Ishikawa (cell line): ENCODE data around the gene LDB3.

Experiments
- CREB1 ChIP-seq: IDR thresholded peaks from 2 replicates; pipeline ENCODE4 v1.6.1; 2012; ENCODE audit warnings: low read depth
- RAD21 ChIP-seq: IDR thresholded peaks from 2 replicates; pipeline ENCODE4 v1.6.1; 2012; ENCODE audit warnings: low read depth
- REST ChIP-seq: IDR thresholded peaks from 2 replicates; pipeline ENCODE4 v1.6.1; 2012; ENCODE audit warnings: low read depth, mild to moderate bottlenecking
- TF ChIP-seq, protein P1 (sequence below): IDR thresholded peaks from 2 replicates; pipeline ENCODE4 v1.6.1; 2012

DNA sequence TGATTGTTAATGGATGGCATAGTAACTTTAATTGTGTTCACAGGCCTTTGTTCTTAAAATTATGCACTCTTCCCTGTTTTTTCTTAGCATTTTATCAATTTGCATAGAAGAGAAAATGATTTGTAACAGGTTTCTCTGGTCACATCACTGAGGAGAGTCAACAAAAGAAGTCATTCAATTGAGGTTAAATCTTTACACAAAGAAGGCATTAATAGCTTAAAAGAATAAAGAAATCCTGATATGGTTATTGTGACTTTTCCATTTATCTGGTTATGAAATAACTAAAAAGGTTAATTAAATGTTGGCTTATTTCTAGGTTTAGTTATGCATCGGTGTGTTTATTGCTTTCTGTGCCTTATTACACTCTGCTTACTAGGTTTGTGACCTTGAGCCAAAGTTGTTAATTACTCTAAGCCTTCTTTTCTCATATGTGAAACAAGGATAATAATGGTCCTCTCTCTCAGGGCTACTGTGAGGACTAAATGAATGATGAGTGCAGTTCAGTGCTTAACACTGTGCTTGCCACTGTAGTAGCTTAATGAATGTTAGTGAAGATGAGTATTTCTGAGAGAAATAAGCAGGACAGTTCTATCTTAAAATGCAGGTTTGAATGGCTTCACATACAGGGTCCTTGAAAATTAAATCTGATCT is 100.2 kb downstream of the LDB3 start:
- TF ChIP-seq CREB1 (no peak), RAD21 (no peak), REST (no peak)
- TF ChIP-seq, protein P1, sequence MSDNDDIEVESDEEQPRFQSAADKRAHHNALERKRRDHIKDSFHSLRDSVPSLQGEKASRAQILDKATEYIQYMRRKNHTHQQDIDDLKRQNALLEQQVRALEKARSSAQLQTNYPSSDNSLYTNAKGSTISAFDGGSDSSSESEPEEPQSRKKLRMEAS = no peak
